HepG2 (cell line): ENCODE data around the gene PDZD7. TPM values are rescaled to one million over a fixed set of nuclear protein-coding genes. Genes with fewer than 3 reads are reported as not detected.

Experiments used
- ATAC-seq: fragments of 200-7000 bp; cut with Tn5 transposase; 3 replicates; pipeline ENCODE4 v1.9.1; 2020; ENCODE audit warnings: mild to moderate bottlenecking, moderate library complexity
- BruUV-seq: library from RNA; stranded (reverse); fragments of 400-500 nt; replicated peaks from 2 replicates; lab custom pipeline; 2021; lab: Mats Ljungman, UMichigan
- CTCF ChIA-PET: fragments of 300-600 bp; formaldehyde crosslinking; extraction: SDS; loops from one replicate; lab custom pipeline; 2021; ENCODE audit warnings: low total read pairs, inconsistent platforms, low intra/inter-chr PET ratio; lab: Yijun Ruan, JAX
- POLR2A ChIA-PET: fragments of 350-600 bp; sonication (Branson Sonifier 250); formaldehyde crosslinking; loops from one replicate; lab custom pipeline; 2020; ENCODE audit warnings: antibody characterized with exemption, inconsistent platforms; lab: Yijun Ruan, JAX
- DNase-seq: peaks from one replicate; pipeline ENCODE4 v3.0.0-alpha.2; 2015; ENCODE audit warnings: low spot score
- FAIRE-seq: peaks from 3 replicates; lab custom pipeline; 2011; peaks lifted over from hg19 to GRCh38; lab: Jason Lieb, UNC
- H2AFZ ChIP-seq: one replicate; pipeline ENCODE4 v1.6.1; 2011; ENCODE audit warnings: low read length, inconsistent platforms
- H3K27ac ChIP-seq: fragments of 300-600 bp; 3 replicates; pipeline ENCODE4 v1.8.0; 2011; ENCODE audit warnings: mixed run types, mild to moderate bottlenecking, mixed read lengths, low read length, inconsistent platforms; ENCODE audit not compliant: insufficient read depth; ENCODE audit errors: extremely low read length
- H3K27me3 ChIP-seq, 2 experiments: fragments of 200-600 bp in 1 of 2; 2 replicates in 1 of 2; 3 replicates in 1 of 2; pipeline versions ENCODE4 v1.6.0 to v1.8.0; 2011; ENCODE audit warnings: low read length in 2 of 2, mild to moderate bottlenecking in 2 of 2, moderate library complexity in 2 of 2, inconsistent platforms in 1 of 2; ENCODE audit not compliant: insufficient read depth in 2 of 2, control insufficient read depth in 1 of 2
- H3K36me3 ChIP-seq, 2 experiments: fragments of 200-600 bp in 1 of 2; replicated peaks in 1 of 2; 2 replicates in 1 of 2; 3 replicates in 1 of 2; pipeline versions ENCODE4 v1.5.1 to v1.8.0; 2011; ENCODE audit warnings: low read length in 2 of 2, inconsistent platforms in 1 of 2; ENCODE audit not compliant: insufficient read depth in 2 of 2, control insufficient read depth in 1 of 2
- H3K4me1 ChIP-seq: 2 replicates; pipeline ENCODE4 v1.5.1; 2012; ENCODE audit warnings: low read length, inconsistent platforms; ENCODE audit not compliant: insufficient read depth
- H3K4me2 ChIP-seq: 2 replicates; pipeline ENCODE4 v1.6.0; 2011; ENCODE audit warnings: low read depth, low read length, inconsistent platforms
- H3K4me3 ChIP-seq, 3 experiments: fragments of 200-600 bp in 1 of 3; sonication (generic), shearing (Covaris generic) in 1 of 3; replicated peaks in 1 of 3; 2 replicates each; pipeline ENCODE4 v1.5.1; 2011 to 2016; ENCODE audit warnings: low read length in 3 of 3, inconsistent platforms in 2 of 3, low read depth in 2 of 3, mild to moderate bottlenecking in 2 of 3, control low read depth in 1 of 3, mixed read lengths in 1 of 3; ENCODE audit not compliant: insufficient read depth in 1 of 3
- H3K79me2 ChIP-seq: one replicate; pipeline ENCODE4 v1.6.1; 2011; ENCODE audit warnings: low read length, inconsistent platforms; ENCODE audit not compliant: insufficient read depth
- H3K9ac ChIP-seq: 2 replicates; pipeline ENCODE4 v1.6.0; 2011; ENCODE audit warnings: mild to moderate bottlenecking, low read depth, low read length, inconsistent platforms; ENCODE audit not compliant: insufficient read depth
- H3K9me3 ChIP-seq: 2 replicates; pipeline ENCODE4 v1.5.1; 2012; ENCODE audit warnings: mild to moderate bottlenecking, low read length
- H4K20me1 ChIP-seq: 2 replicates; pipeline ENCODE4 v1.6.0; 2011; ENCODE audit warnings: inconsistent platforms, mild to moderate bottlenecking, low read length, moderate library complexity; ENCODE audit not compliant: insufficient read depth
- AGO1 ChIP-seq: fragments of 200-400 bp; formaldehyde crosslinking; IDR thresholded peaks from 2 replicates; pipeline ENCODE4 v1.6.1; 2017; ENCODE audit warnings: mild to moderate bottlenecking, low read depth, low read length, moderate library complexity; ENCODE audit not compliant: poor library complexity, severe bottlenecking
- AGO2 ChIP-seq: fragments of 200-400 bp; formaldehyde crosslinking; optimal IDR thresholded peaks from 2 replicates; pipeline ENCODE3; 2017; ENCODE audit warnings: mild to moderate bottlenecking, low read depth, low read length, moderate library complexity
- ARID2 ChIP-seq: sonication (generic); formaldehyde crosslinking; IDR thresholded peaks from 2 replicates; pipeline ENCODE4 v1.8.1; 2022; ENCODE audit warnings: mild to moderate bottlenecking, missing genetic modification reagents, borderline replicate concordance
- HNRNPL ChIP-seq: fragments of 200-400 bp; formaldehyde crosslinking; IDR thresholded peaks from 2 replicates; pipeline ENCODE4 v1.6.1; 2017; ENCODE audit warnings: mild to moderate bottlenecking, low read depth, low read length
- KLF15 ChIP-seq: sonication (generic); formaldehyde crosslinking; IDR thresholded peaks from 2 replicates; pipeline ENCODE4 v1.8.1; 2023; ENCODE audit warnings: borderline replicate concordance, mild to moderate bottlenecking, inconsistent platforms, missing genetic modification reagents, mixed read lengths
- LRRFIP1 ChIP-seq: sonication (generic); formaldehyde crosslinking; conservative IDR thresholded peaks from 2 replicates; pipeline ENCODE4 v1.4.0; 2020; ENCODE audit warnings: missing genetic modification reagents
- MEIS2 ChIP-seq: sonication (generic); formaldehyde crosslinking; IDR thresholded peaks from 2 replicates; pipeline ENCODE4 v1.9.0; 2021; ENCODE audit warnings: mild to moderate bottlenecking, missing genetic modification reagents
- PHF21A ChIP-seq: sonication (generic); formaldehyde crosslinking; IDR thresholded peaks from 2 replicates; pipeline ENCODE4 v1.5.0; 2020; ENCODE audit warnings: mild to moderate bottlenecking, missing genetic modification reagents
- PITX1 ChIP-seq: sonication (generic); formaldehyde crosslinking; IDR thresholded peaks from 2 replicates; pipeline ENCODE4 v1.5.1; 2020; ENCODE audit warnings: mild to moderate bottlenecking, missing genetic modification reagents
- TAF15 ChIP-seq: fragments of 200-400 bp; formaldehyde crosslinking; IDR thresholded peaks from one replicate; pipeline ENCODE4 v1.6.1; 2018; ENCODE audit warnings: mild to moderate bottlenecking, low read depth, low read length; ENCODE audit not compliant: poor library complexity, severe bottlenecking
- THAP8 ChIP-seq: sonication (generic); formaldehyde crosslinking; IDR thresholded peaks from 2 replicates; pipeline ENCODE4 v1.5.1; 2020; ENCODE audit warnings: missing genetic modification reagents, mild to moderate bottlenecking, borderline replicate concordance
- THYN1 ChIP-seq: sonication (generic); formaldehyde crosslinking; IDR thresholded peaks from 2 replicates; pipeline ENCODE4 v1.8.1; 2023; ENCODE audit warnings: low read depth, mild to moderate bottlenecking, moderate library complexity, missing genetic modification reagents, borderline replicate concordance
- ZFP41 ChIP-seq: sonication (generic); formaldehyde crosslinking; IDR thresholded peaks from 2 replicates; pipeline ENCODE4 v1.4.0; 2020; ENCODE audit warnings: mild to moderate bottlenecking, missing genetic modification reagents, borderline replicate concordance
- ZNF143 ChIP-seq: sonication (generic); formaldehyde crosslinking; IDR thresholded peaks from 2 replicates; pipeline ENCODE4 v1.4.0; 2020; ENCODE audit warnings: missing genetic modification reagents
- ZNF292 ChIP-seq: sonication (generic); formaldehyde crosslinking; IDR thresholded peaks from 2 replicates; pipeline ENCODE4 v1.8.1; 2022; ENCODE audit warnings: mild to moderate bottlenecking, low read depth, missing genetic modification reagents, borderline replicate concordance
- ZNF367 ChIP-seq: sonication (generic); formaldehyde crosslinking; IDR thresholded peaks from 2 replicates; pipeline ENCODE4 v1.4.0; 2020; ENCODE audit warnings: missing genetic modification reagents, borderline replicate concordance
- ZNF558 ChIP-seq: sonication (generic); formaldehyde crosslinking; IDR thresholded peaks from 2 replicates; pipeline ENCODE4 v1.9.0; 2022; ENCODE audit warnings: mild to moderate bottlenecking, missing genetic modification reagents, borderline replicate concordance
- ZNF674 ChIP-seq: sonication (generic); formaldehyde crosslinking; IDR thresholded peaks from 2 replicates; pipeline ENCODE4 v1.5.0; 2020; ENCODE audit warnings: low read depth, mild to moderate bottlenecking, missing genetic modification reagents
- ZNF777 ChIP-seq: sonication (generic); formaldehyde crosslinking; IDR thresholded peaks from 2 replicates; pipeline ENCODE4 v1.4.0; 2020; ENCODE audit warnings: missing genetic modification reagents
- ZNF790 ChIP-seq: sonication (generic); formaldehyde crosslinking; IDR thresholded peaks from 2 replicates; pipeline ENCODE4 v1.8.0; 2022; ENCODE audit warnings: missing genetic modification reagents, mild to moderate bottlenecking, borderline replicate concordance
- WGBS: methylation state at CpG from one replicate; pipeline ENCODE4 v1.1.6; 2017; ENCODE audit warnings: low lambda C conversion rate; 5-methylcytosine and 5-hydroxymethylcytosine counted together
- in situ Hi-C: cut with HindIII; loops from 2 replicates; pipeline ENCODE4 v1.10.0; 2017; ENCODE audit warnings: low pct_unique_long_range_greater_than_20kb; ENCODE audit not compliant: extremely low pct_ligation_motif_present
- intact Hi-C: fragments of 100-400 bp; cut with micrococcal nuclease; formaldehyde crosslinking; loops from one replicate; pipeline ENCODE4 v1.10.0; 2022; ENCODE audit not compliant: unreplicated experiment
- polyA plus RNA-seq, 8 experiments: library from polyadenylated mRNA; depleted of rRNA in 3 of 8; stranded (reverse) in 7 of 8; unstranded in 1 of 8; fragments of >200 nt; fragmentation: Illumina TruSeq in 4 of 8; extraction: Trizol in 4 of 8; gene quantifications; 2 replicates each; pipeline versions ENCODE4 v1.2.1 to v1.2.3, GENCODE V29; 2011 to 2016; ENCODE audit warnings: low read depth in 4 of 8, missing spikeins in 1 of 8, mixed read lengths in 1 of 8; ENCODE audit not compliant: insufficient read depth in 1 of 8
- total RNA-seq, 5 experiments: library from RNA; depleted of rRNA; stranded (reverse); fragments of >200 nt; fragmentation: Illumina TruSeq; extraction: Trizol; gene quantifications; 2 replicates each; pipeline ENCODE4 v1.2.3, GENCODE V29; 2016; ENCODE audit warnings: low read depth in 1 of 5

PDZD7 gene
- total and polyA plus RNA-seq, 2 of the 13 experiments (the other 11 are each of a cell fraction or from before 2014, with no cell fraction given), result 0.58 to 0.73 TPM

- Histone ChIP-seq H3K27me3 (no peaks in the 10 kb centered on the region; a peak in 1 of 5 replicates), H3K79me2 (peaks cover 40% of the 10 kb centered on the region), H3K4me3 (peak overlapping the region; percentile 35 to 97 (median 87)), H2AFZ (no peak overlapping the region), H3K4me2 (peak overlapping the region; percentile 99), H3K27ac (peak overlapping the region; percentile 99), H3K4me1 (peaks cover 51% of the 10 kb centered on the region), H4K20me1 (no peaks in the 10 kb centered on the region; the same call in 1 of the 2 replicates), H3K36me3 (no peaks in the 10 kb centered on the region), H3K9ac (peak overlapping the region; percentile 99), H3K9me3 (no peaks in the 10 kb centered on the region)
- FAIRE-seq, result no peak
- BruUV-seq, result no TSS peak
- ChIA-PET CTCF (interaction anchor here (0.8 kb wide), 1 partner anchor 22 kb away, joined by 3 read pairs; no protein-coding TSS in a partner anchor), POLR2A (interaction anchor here (0.8 to 9.0 kb wide), 9 partner anchors 12 to 755 kb away, joined by 3 to 141 read pairs (median 7); partner anchors contain the start of genes BTRC, OGA, PDZD7 and SFXN3)
- intact Hi-C loops (no loop called here), in situ Hi-C loops (no loop called here)
- no peak for ATAC-seq
- DNase-seq, result no peak
- WGBS, result 11% methylated on average over 13 of the region's 19 CpGs
- no peak for TF ChIP-seq THAP8 (CRISPR knock-in tag)
- TF ChIP-seq TAF15, result peak; percentile 51
- TF ChIP-seq LRRFIP1 (CRISPR knock-in tag), result no peak
- 0 out of 2 replicates have a peak, but pooled peaks have one; percentile 1 for TF ChIP-seq ZNF674 (CRISPR knock-in tag)
- peak; percentile 25 for TF ChIP-seq AGO1
- TF ChIP-seq ZNF292 (CRISPR knock-in tag), result 0 out of 2 replicates have a peak, but pooled peaks have one; percentile 10
- TF ChIP-seq ZNF777 (CRISPR knock-in tag), result no peak
- TF ChIP-seq AGO2, result peak; percentile 4
- 0 out of 2 replicates have a peak, but pooled peaks have one; percentile 5 for TF ChIP-seq ZNF790 (CRISPR knock-in tag)
- TF ChIP-seq HNRNPL, result peak; percentile 54; the same call in 1 of the 2 replicates
- TF ChIP-seq THYN1, result 0 out of 2 replicates have a peak, but pooled peaks have one; percentile 13
- TF ChIP-seq PITX1, result no peak
- 0 out of 2 replicates have a peak, but pooled peaks have one; percentile 43 for TF ChIP-seq ZNF558 (CRISPR knock-in tag)
- TF ChIP-seq KLF15, result 0 out of 2 replicates have a peak, but pooled peaks have one; percentile 0
- no peak for TF ChIP-seq ZNF367 (CRISPR knock-in tag)
- no peak for TF ChIP-seq MEIS2 (CRISPR knock-in tag)
- 0 out of 2 replicates have a peak, but pooled peaks have one; percentile 51 for TF ChIP-seq PHF21A (CRISPR knock-in tag)
- TF ChIP-seq ARID2 (CRISPR knock-in tag), result 0 out of 2 replicates have a peak, but pooled peaks have one; percentile 26
- no peak for TF ChIP-seq ZNF143 (CRISPR knock-in tag)
- 0 out of 2 replicates have a peak, but pooled peaks have one; percentile 6 for TF ChIP-seq ZFP41 (CRISPR knock-in tag)
Measured at GRCh38 chr10:101063050-101063525, 32.2 kb upstream of the PDZD7 start.
